CD4-positive, alpha-beta T cell treated with Interferon alpha-2 for 1 hour (primary cell): ENCODE data around the gene AKT3.

Experiments used
- DNase-seq, 2 donors: peaks; one replicate each; pipeline ENCODE4 v3.0.0-alpha.2; 2020 to 2022

The AKT3 gene

DNA sequence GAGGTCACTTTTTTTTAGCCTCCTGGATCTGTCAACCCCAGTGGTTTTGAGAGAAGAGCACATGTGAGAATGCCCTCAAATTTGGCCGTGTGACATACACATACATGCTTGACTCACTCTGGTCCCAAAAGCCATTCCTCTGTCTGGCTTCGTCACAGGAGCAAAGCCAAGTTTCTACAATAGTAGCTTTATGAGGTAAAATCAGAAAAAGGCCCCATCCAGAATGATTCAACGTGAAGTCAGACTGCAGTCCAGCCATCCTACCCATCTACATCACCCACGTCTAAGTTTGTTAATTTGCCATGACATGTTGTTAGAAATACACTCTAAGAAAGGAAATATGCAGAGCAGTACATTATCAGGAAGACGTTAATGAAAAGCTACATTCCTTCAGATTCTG, 349.0 kb downstream of the AKT3 start:
- DNase-seq, result no peak

DNA sequence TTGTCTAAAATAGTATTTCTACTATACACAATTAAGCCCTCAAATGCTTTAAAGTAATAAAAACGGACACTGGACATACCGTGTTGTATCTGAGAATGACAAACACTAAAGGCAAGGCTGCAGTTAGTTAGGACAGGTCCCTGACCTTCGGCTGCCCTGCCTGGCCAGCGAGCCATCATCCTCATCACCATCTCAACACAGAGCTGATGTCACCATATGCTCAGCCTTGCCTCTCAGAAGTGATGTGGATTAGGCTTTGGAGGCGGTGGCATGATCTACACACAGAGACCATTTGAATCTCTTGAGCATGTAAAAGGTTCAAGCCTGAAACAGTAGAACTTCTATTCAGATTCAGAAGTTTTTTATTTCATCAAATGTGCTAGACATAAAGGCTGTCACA, 349.5 kb downstream of the AKT3 start:
- DNase-seq, result no peak

- no peak for DNase-seq
Measured at GRCh38 chr1:243499711-243500110, 350.3 kb downstream of the AKT3 start.

GRCh38 chr1:243499248-243499647, 350.8 kb downstream of the AKT3 start:
- DNase-seq, result no peak

DNA sequence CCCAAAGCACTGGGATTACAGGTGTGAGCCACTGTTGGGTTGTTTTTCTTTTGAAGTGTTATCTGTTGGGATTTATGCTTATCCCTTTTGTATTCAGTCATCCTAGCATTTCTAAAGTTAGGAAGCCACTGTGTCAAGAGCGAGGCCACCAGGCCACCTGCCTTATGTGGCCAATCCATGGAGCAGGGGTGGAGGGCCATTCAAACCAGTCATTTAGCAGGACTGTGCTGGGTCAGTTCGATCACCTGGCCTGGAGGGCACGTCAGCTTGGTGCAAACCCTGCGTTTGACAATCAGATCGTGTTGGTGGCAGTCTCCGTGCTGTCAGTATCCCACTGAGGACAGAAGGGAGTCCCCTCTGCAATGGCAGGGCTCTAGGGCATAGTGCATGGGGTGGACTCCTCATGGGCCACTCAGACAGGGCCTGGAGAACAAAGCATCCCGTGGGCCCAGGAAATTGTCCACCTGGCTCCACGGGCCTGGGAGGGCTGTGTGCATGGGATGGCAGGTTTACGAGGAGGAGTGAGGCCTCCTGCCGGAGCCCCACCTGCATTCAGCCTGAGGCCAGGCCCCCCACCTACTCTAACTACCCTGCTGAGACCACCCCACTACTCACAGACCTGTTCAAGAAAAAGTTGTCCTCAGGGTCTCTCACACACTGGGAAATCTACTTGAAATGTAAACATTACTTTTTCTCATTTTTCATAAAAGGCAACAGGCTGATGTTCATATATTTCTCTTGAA, 351.9 kb downstream of the AKT3 start:
- DNase-seq, result no peak

DNA sequence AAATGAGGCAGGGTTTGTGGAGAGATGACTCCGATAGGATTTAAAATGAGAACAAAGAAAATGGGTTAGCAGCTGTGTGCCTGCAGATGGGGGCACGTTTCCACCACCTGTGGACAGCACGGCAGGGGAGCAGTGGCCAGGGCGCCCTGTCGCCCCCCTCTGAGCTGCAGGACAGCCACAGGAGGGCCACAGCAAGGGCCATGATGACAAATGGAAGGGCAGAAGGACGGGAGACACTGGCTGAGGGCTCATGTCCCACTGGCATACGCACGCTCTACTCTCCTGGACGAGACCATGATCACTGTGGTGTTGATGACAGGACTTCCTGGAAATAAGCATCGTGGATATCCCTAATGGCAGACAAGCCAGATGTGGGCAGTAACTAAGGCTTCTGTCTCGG, 353.2 kb downstream of the AKT3 start:
- no peak for DNase-seq

DNA sequence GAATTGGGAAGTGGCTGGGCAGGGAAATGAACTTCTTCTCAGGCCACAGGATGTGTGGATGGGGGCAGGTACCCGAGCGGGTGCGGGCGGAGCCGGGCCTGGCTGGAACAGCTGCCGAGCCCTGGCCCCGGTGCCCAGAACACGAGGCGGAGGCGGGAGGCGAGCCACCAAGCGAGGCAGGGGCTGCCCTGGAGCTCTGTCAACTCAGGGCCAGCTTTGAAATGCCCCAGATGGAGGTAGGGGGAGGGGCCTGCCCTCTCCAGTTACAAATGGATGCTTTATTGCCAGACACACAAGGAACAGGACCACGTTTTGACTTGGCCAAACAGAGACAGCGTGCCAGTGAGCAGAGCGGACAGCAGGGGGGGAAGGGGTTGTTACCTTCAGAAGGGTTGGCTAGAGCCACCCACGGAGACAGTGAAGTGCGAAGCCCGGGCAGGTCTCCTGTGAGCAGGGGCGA, 353.8 kb downstream of the AKT3 start:
- DNase-seq, result no peak

- DNase-seq, result no peak
Measured at GRCh38 chr1:243495442-243496186, 354.4 kb downstream of the AKT3 start.

- DNase-seq, result no peak
Measured at GRCh38 chr1:243494741-243495431, 355.2 kb downstream of the AKT3 start.

GRCh38 chr1:243493156-243494129, 356.6 kb downstream of the AKT3 start:
- DNase-seq, result no peak

DNA sequence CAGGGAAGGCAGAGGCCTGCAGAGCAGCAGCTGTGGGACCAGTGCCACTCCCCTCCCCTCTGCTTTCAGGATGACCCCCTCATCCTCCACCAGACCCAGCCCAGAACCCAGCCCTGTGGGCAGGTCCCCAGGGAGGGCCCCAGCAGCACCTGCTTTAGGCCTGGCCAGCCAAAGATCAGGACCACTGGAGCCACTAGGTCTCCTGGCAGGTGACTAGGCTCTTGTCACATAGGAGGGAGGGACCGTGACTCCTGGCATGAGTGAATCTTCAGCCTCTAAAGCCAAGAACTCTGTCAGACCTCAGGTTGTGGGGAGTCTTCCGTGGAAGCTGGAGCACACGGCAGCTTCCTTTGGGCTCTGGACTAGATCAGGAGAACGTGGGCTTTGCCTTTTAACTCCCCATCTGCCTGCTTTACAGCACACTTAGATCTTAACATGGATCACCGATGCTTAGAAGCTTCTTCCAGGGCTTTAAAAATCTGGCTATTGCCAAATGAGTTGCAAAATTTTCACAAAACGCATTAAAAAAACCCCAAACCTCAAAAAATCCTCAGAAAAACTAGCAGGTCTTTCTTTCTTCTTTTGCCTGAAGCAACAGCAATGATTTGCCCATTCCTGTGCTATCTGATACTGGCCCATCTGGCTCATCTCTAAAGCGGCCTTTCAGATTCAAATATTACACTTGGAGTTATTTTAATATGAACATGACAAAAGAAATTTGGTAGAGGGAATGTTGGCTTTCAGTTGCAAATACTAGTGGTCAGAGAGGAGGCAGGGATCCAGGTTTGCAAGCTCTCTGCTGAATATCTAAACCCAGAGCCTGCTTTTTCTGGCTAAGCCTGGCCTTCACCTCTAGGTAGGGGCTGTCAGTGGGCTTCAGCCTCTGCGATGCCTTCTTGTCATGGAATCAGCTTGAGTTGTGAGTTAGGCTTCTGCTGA, 359.0 kb downstream of the AKT3 start:
- DNase-seq, result no peak

DNA sequence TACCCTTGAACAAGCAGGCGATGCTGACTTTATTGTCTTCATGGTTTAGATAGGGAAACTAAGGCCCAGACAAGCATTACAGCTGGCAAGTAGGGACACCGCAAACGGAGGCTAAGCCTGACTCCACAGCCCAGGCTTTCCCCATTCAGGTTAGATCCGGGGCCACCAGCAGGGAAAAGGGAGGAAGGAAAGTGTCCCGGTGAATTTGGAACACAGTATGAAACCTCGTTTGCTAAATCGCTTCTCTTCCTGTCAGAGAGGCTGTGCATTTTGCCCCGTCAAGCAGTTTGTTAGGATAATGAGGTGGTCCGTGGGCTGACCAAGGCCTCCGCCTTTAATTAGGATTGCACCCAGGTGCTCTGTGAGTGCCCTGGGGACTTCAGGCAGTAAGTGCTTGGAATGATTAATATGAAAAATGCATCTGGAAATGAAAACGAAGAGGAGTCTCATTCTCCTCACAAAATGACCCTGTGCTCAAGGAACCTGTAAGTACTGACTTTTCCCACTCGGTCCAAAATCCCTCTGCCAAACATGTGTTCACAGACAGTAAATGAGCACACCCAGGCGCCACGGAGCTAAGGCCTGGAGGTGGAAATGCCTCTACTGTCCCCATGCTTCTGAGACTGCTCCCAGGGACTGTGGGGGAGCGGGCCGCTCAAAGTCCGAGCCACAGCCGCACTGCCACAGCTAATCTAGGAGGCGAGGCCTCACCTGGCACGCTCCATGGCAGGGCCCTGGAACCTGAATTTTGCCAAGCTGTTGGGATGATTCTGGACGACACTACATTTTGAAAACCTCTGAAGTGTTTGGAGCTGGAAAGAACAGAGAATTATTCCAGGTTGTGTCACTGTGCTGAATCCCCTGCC, 360.1 kb downstream of the AKT3 start:
- no peak for DNase-seq

DNA sequence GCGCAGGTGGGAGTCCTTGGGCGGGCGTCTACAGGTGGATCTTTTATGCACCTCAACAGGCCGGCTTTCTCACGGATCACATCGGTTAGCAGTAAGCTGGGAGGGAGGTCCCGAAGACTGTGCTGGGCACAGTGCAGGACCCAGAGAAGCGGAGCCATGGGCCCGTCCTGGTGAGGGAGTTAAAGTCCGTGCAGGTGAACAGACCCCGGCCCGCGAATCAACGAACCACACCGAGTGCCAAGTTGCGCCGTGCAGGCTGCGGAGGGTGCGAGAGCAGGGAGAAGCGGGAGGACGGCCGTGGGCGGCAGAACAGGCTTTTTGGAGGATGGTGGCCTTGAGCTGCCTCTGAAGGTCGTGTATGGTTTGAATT, 360.9 kb downstream of the AKT3 start:
- no peak for DNase-seq

GRCh38 chr1:243488459-243489157, 361.4 kb downstream of the AKT3 start:
- no peak for DNase-seq

GRCh38 chr1:243487649-243488227, 362.3 kb downstream of the AKT3 start:
- DNase-seq, result peak in 1 of 2 donors; percentile 44

DNA sequence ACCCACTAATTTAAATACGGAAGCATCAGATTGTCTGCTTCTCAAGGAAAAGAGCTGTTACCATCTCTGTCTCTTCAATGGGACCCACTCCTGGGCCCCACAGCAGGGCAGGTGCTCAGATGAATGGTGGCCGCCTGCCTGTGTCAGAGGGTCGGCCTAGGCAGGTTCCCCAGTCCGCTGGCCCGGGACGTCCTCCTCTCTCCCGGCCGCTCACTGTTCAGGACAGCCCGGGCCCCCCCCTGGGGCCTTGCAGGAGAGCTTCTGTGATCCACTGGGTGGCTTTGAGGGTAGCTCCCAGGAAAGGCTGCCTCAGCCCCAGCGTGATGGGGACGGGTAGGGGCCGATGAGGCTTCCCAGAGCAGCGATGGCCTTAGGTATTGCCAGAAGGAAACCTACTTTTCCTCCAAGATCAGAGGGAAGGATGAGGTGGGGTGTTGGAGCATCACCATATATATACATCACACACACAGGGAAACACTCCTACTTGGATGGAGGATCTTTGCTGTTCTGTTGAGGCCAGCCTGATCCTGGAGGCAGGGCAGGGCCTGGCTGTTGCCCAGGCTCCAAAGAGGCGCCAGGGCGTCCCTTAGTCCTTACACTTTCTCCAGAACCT, 362.9 kb downstream of the AKT3 start:
- no peak for DNase-seq

GRCh38 chr1:243483952-243484351, 366.1 kb downstream of the AKT3 start:
- DNase-seq, result no peak

- peak in 1 of 2 donors; percentile 10 for DNase-seq
Measured at GRCh38 chr1:243483071-243483771, 366.8 kb downstream of the AKT3 start.
